Measurements from ENCODE around the gene THAP8. TPM values are rescaled to one million over a fixed set of nuclear protein-coding genes. Genes with fewer than 3 reads are reported as not detected.

Gene THAP8
- total RNA-seq, 1 experiment from 2014 or later, result 5.4 TPM

GRCh38 chr19:36019061-36019670, 34.9 kb downstream of the THAP8 start:
- Histone ChIP-seq H3K9ac (ENCODE audit: extremely low read depth, insufficient read length, low read length) (no peak overlapping the region), H3K4me1 (ENCODE audit: insufficient read depth, low read length) (no peaks in the 10 kb centered on the region), H4K20me1 (ENCODE audit: control insufficient read depth, insufficient read depth, insufficient read length) (no peaks in the 10 kb centered on the region), H2BK120ac (ENCODE audit: low read depth, low read length, poor library complexity, severe bottlenecking) (no peak overlapping the region), H3K23ac (ENCODE audit: insufficient read length, low read depth, low read length) (no peak overlapping the region), H3K27me3 (ENCODE audit: insufficient read depth, low read length) (no peaks in the 10 kb centered on the region), H3K4ac (ENCODE audit: low read depth, low read length) (no peak overlapping the region), H3K9me3 (ENCODE audit: control insufficient read depth, low read depth, low read length) (no peaks in the 10 kb centered on the region), H2AFZ (ENCODE audit: low read length) (no peak overlapping the region), H3K27ac (ENCODE audit: insufficient read length, low read depth, low read length) (no peak overlapping the region), H4K5ac (ENCODE audit: insufficient read length, low read depth, low read length) (no peak overlapping the region), H4K8ac (replicated peaks; ENCODE audit: insufficient read length, low read depth, low read length) (no peak overlapping the region), H2AK5ac (ENCODE audit: insufficient read length, low read length) (no peak overlapping the region), H4K91ac (ENCODE audit: insufficient read length, low read depth, low read length) (no peak overlapping the region), H3K4me2 (ENCODE audit: insufficient read depth, insufficient read length, low read length) (no peak overlapping the region), H3K79me1 (ENCODE audit: insufficient read depth, low read depth, low read length, poor library complexity, severe bottlenecking) (peaks cover 2% of the 10 kb centered on the region), H2BK20ac (ENCODE audit: low read depth, low read length, poor library complexity, severe bottlenecking) (no peak overlapping the region), H2BK5ac (ENCODE audit: insufficient read length, low read length) (no peak overlapping the region), H3K18ac (ENCODE audit: insufficient read length, low read depth, low read length) (no peak overlapping the region), H3K14ac (ENCODE audit: insufficient read depth, low read length) (no peak overlapping the region), H2BK12ac (ENCODE audit: insufficient read length, low read depth, low read length) (no peak overlapping the region), H3K23me2 (ENCODE audit: insufficient read length, low read depth, low read length, poor library complexity, severe bottlenecking) (peaks cover 4% of the 10 kb centered on the region), H3K56ac (ENCODE audit: insufficient read length, low read depth, low read length) (no peak overlapping the region), H2BK15ac (ENCODE audit: low read depth, low read length) (no peak overlapping the region), H3K79me2 (ENCODE audit: insufficient read depth, low read length) (no peaks in the 10 kb centered on the region), H3T11ph (ENCODE audit: low read length) (no peak overlapping the region)
- WGBS (ENCODE audit: extremely low coverage, insufficient read length, low lambda C conversion rate), result no CpG with 5 or more reads among the region's 22 CpGs
- Mint-ChIP-seq H3K27me3 (ENCODE audit: low read depth) (no peaks in the 10 kb centered on the region), H3K36me3 (ENCODE audit: insufficient read depth in 1 of 3, low read depth in 3 of 3) (peaks cover 11 to 50% (median 39%) of the 10 kb centered on the region in 3 experiments; a peak in 6 of 7 replicates), H3K9me3 (no peaks in the 10 kb centered on the region), H3K27ac (no peak overlapping the region), H3K4me3 (no peak overlapping the region), H3K4me1 (peaks cover 13 to 14% of the 10 kb centered on the region in 2 experiments)
- DNase-seq, result no peak
- TF ChIP-seq CTCF (conservative IDR thresholded peaks at IDR 0.05), result no peak
